NCI-H82 treated with DMSO at 0.1 percent for 48 hours (cell line): ENCODE data around the gene TMA7.

Experiments used
- DNase-seq: peaks from one replicate; lab custom pipeline; 2025; ENCODE audit not compliant: unreplicated experiment; lab: John Stamatoyannopoulos, UW

The TMA7 gene

DNA sequence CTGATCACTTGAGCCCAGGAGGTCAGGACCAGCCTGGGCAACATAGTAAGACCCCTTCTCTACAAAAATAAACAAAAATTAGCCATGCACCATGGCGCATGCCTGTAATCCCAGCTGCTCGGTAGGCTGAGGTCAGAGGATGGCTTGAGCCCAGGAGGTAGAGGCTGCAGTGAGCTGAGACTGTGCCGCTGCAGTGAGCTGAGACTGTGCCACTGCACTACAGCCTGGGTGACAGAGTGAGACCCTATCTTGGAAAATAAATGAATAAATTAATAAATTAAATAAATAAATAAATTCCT lies 53.1 kb downstream of the TMA7 start:
- DNase-seq = no peak
